AG08396 (cell line): ENCODE data around the gene BFSP2.

Experiments
- DNase-seq: peaks from one replicate; pipeline ENCODE4 v3.0.0; 2012; ENCODE audit warnings: low spot score, mixed read lengths

Gene BFSP2

DNA sequence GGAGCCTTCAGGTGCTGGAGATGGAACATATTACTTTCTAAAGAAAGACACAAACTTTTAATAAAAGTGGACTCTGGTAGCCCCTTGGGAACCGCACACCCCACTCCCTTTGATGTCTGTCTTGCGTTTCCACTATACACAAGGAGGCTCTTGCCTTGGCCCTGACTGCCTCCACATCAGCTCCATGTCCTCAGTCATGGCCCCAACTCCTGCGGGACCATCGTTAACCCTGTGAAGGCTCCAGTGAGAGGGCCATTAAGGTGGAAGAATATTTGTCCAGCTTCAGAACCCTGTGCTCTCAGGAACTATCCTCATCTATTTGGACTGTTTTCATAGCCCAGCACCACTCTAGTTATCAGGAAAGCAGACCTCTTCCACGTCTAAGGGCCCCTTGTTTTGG is 16.1 kb upstream of the BFSP2 start:
- DNase-seq, result no peak

DNA sequence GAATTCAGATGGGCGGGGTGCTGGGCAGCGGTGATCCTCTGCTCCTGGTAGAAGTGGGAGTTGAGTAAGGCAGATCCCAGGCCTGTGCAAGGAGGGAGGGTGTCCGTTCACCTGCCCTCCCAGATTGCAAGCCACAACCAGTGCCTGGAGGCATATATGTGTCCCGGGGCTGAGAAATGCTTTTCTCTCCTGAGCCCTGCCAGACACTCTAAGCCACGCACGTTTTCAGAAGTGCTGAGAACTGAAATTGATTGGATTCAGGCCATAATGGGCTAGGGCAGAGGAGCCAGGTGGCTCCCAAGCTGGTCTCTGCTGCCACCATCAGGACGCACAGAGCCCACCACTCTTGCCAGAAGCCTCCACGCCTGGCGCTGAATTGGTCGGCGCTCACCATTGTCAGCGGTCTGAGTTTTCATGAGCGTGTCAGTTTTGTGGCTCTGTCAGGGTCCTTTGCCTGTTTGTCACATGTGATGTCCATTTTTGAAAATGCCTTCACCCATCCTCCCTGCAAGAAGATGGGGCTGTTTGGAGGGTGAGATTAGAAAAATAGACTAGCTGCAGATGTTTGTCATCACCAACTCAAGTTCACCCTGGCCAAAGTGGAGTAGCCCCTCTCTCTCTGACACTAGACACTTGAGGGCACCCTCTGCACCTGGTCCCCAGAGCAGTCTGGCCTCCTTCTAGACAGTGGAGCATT is 15.4 kb upstream of the BFSP2 start:
- peak; percentile 65 for DNase-seq

DNA sequence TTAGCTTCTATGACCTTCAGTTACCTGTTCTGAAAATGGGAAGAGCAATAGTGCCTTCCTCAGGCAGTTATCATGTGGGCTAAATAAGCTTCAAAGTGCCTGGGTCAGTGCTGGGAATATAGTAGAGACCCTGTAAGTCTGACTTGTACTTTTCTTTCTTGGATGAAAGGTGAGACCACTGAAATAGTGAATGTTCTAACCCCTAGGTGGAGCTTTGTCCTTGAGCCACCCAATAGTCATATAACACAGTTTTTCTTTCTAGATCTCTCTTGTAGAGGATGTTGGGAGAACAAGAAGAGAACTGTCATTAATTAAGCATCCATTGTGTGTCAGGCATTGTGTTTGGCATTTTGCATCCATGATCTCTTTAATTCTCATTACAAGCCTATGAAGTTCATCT is 13.0 kb upstream of the BFSP2 start:
- DNase-seq, result no peak

DNA sequence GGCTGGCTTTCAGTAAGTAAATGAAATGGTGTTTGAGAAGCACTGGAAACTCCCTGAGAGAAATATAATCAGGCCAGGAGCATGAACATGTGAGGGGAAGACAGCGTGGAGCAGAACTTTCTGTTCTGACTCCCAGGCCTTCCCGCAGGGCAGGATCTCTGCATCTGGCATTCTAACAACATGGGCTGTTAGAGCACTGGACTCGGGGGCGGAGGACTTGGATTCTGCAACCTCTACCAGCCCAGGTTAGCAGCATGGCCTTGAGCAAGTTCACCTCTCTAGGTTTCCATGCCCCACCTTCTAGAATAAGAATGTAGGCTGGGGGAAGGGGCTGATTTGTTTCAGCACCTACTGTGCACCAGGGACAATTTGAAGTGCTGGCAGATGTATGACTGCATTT is 12.5 kb upstream of the BFSP2 start:
- DNase-seq, result no peak

DNA sequence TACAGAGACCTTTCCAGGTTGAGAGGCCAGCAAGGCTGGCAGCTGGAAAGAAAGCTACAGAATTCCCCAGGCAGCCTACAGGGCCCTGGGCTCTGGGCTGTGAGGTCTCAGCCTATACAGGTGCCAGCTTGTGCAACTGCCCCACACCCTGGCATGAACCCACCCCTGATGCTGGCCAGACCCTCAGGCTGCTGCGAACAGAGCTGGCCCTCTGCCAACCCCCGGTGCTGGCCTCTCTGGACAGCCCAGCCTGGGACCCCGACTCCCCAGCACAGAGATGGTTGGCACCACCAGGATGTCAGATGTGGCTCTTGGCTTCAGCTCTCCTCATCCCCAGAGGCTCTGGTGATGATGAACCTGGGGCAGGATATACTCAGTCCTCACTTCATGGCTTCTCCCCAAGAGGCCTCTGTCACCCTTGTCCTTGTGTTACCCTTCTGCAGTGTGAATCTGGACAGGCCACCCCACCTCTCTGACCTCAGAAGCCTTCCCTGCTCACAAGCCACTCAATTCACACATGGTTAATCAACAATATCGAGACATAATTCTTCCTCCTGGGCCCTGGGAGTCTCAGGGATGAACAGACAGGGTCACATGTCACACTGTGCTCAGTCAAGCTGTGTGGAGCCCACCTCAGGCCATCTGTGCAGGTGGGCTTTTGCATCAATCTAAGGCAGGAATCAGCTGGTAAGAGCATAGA is 11.0 kb upstream of the BFSP2 start:
- DNase-seq, result no peak

DNA sequence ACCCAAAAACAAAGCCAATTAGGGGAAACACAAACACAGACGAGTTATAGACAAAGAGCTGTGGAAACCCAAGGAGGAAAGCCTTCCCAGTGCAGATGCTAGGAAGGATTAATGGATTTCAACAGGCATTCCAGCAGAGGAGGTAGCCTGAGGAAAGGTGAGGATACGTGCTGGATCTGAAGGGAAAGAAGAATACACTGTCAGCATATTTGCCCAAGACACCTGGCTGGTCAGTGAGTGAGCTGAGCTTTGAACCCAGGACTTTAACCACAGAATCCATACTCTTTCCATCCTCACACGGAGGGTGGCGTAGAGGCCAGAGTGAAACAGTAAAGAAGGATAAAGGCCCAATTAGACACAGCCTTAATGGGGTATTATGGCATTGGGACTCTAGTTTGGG is 9.1 kb upstream of the BFSP2 start:
- DNase-seq, result no peak

DNA sequence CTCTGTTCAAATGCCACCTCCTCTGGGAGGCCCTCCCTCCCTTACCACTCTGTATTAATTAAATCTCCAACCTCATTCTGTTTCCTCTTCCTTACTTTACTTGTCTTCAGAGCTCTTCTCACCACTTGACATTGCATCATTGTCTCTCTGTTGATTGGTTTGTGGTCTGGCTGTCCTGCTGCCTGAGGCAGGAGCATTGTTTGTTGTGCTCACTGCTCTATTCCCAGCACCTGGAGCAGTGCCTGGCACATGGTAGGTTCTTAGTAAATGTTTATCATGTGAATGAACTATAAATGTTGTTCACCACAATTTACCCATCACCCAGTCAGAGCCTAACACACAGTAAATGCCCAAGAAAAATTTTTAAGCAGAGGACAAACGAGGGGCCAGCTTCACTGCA is 6.7 kb upstream of the BFSP2 start:
- no peak for DNase-seq

DNA sequence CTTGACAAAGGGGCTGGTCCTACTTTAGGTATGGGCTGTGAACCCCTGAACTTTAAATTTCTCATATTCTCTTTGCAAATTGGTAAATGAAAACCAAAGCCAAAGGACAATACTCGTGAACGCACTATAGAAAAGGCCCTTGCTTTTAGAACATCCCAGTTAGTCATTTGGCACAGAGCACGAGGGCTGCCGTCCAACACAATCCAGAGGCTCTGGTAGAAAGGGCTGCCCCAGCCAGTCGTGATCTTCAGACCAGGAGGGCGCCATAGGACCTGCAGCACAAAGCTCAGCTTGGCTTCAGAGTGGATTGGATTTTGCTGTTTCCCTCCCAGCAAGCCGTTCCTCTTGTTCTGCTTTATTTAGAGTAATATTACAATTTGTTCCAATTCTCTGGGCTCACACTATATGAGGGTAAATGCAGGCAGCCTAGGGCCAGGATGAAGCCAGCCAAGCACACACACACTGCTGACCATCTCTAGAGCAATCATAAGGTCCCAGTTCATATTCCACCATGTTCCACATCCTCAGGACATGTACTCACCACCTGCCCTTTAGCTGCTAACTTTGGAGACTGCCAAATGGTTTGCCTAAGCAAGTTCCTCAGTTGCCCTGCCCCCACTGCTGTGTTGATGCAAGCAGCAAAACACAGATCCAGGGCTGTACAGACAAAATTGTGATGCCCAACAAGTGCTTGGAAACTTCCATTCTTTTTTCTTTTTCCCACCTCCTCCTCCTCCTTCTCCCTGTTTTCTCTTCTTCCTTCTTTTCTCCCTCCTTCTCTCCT is 6.0 kb upstream of the BFSP2 start:
- no peak for DNase-seq

DNA sequence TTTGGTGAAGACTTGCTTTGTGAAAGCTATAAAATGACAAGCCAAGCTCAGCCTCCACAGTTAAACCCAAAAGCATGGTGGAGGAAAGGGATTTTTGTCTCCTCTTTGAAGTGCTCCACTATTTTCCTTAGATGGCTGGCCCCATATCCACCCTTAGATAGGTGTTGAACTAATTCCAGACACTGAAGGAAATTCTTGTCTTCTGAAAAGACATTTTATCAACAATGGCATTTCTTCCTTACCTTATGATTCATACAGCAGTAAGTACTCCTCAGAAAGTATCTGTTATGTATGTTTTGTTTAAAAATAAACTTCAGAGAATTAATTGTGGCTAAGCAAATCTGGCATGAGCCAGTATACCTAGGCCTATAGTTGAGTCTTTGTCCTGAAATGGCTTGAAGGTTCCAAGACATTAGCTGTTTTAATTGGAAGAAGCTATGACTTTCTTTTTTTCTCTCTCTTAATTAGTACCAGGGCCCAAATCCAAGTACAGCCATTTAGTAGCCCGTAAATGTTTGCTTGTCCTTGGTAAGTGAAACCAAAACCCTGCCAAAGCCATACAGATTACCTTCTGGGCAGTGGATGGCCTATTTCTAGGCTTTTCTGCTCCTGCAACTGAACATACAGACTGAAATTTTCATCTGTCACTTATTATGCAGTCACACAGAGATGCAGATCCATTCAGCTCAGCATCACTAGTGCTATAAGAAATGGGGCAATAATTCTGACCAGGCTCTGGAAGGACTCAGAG is 5.1 kb upstream of the BFSP2 start:
- no peak for DNase-seq

DNA sequence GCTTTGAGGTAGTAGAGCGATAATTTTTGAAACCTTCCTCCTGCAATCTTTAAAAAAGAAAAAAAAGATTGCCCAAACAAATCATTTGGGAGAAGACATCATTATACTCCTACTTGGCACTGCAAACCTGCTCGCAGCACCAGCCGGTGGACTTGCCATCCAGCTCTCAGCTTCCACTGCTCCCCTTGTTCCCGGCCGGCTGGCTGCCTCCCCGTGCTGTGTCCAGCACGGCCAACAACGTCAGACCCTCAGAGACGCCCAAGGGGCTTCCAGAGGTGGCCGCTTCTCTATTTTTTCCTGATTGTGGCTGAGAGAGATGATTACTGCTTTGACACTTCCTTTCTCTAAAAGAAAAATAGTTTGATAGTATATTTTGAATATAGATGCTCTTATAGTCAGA is 3.0 kb upstream of the BFSP2 start:
- no peak for DNase-seq

DNA sequence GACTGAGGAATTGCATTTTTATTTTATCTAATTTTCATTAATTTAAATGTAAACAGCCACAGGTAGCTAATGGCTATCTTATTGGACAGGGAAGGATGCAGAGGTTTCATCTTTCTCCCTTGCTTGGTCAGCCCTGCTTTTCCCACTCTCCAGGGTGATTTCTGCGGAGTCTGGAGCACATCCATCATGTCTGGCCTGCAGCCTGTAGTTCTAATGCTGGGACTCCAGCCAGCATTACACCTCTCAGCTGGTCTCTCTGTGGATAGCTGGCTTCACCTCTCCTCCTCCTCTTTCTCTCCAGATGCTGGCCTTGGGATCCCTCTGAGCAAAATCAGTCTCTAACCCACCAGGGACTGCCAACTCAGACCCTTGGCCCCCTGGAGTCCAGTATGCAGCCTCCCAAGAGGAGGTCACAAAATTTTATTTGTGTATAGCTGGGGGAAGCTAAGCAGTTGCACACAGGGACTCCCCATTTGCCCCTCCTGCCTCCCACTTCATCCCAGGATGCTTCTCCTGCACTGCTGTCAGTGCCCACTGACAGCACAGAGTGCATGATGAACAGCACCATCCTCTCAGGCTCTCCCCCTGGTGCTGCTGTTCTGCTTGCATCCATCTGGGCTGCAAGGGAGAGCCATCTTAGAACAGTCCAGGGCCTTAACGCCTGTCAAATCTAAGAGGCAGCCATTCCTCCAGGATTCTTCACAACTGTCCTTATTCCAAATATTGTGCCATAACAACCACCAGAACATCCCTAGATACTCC is 1.7 kb downstream of the BFSP2 start:
- no peak for DNase-seq

DNA sequence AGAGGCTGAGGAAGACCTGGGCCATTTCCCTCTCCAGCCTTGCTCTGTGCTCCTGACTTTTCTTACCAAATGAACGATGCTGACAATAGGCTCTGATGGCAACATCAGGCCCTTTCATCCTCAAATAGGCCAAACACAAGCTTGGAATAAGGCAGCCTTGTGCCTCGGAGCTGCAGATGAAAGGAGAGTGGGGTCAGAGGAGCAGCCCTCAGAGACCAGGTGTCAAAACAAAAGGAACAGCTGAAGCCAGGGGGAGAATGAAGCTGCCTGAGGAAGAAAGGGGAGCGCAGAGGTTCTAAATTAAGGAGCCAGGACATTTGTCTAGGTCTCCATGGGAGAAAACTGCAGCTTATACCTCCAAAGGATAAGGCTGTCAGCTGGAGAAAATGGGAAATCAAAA is 5.1 kb downstream of the BFSP2 start:
- no peak for DNase-seq

DNA sequence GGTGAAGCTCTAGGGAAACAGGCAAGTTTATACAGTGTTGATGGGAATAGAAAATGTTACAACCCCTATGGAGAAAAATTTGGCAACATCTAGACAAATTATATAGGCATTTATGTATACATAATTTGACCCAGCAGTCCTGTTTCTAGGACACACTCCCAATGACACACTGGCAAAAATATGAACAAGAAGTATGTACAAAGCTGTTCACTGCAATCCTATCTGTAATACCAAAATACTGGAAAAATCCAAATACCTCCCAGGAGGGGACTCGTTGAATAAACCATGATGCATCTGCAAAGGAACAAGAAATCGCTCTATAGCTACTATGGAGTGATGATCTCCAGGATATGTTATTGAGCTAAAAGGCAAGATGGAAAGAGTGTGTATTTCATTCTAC is 8.5 kb downstream of the BFSP2 start:
- DNase-seq, result no peak

DNA sequence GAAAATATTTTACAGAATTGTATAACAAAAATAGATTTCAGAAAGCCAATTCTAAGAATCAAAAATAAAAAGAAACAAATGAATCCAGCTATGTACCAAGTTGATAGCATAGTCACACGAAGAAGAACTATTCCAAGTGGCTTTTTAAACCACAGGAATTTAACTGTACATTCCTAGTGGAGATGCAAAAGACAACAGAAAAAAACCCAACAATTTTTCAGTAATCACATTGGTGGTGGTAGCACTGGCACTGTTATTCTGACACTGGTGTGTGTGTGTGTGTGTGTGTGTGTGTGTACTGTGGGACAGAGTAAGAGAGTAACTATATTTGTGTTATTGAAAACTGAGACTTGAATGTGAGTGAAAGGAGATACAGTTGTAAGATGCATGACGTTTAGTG is 9.1 kb downstream of the BFSP2 start:
- DNase-seq, result peak; percentile 57

DNA sequence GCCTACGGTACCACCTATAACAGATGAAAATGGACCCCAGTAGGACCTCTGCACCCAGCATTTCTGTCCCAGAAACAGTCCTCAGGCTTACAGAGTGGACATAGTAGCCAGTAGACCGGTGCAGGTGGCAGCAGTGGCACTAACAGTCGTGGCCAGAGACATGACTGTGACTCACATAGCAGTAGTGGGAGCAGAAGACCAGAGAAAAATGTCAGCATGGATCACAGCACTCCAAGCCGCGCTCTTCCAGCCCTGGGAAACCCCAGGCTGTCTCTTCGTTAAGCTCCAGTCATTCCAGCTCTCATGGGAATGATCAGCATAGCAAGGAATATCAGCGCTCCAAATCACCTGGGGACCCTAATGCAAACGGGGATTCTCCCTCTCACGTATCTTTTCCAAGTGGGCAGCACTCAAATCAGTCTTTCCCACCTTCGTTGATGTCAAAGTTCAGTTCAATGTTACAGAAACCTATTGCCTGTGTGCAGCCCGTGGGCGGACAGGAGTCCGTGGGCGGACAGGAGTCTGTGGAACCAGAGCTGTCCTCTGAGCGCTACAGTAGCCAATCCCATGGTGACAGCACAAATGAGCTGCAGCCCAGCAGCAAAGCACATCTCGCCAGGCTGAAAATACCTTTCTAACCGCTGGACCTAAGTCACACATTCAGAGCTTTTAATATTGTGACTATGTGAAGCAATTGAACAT is 10.5 kb downstream of the BFSP2 start:
- DNase-seq, result no peak

DNA sequence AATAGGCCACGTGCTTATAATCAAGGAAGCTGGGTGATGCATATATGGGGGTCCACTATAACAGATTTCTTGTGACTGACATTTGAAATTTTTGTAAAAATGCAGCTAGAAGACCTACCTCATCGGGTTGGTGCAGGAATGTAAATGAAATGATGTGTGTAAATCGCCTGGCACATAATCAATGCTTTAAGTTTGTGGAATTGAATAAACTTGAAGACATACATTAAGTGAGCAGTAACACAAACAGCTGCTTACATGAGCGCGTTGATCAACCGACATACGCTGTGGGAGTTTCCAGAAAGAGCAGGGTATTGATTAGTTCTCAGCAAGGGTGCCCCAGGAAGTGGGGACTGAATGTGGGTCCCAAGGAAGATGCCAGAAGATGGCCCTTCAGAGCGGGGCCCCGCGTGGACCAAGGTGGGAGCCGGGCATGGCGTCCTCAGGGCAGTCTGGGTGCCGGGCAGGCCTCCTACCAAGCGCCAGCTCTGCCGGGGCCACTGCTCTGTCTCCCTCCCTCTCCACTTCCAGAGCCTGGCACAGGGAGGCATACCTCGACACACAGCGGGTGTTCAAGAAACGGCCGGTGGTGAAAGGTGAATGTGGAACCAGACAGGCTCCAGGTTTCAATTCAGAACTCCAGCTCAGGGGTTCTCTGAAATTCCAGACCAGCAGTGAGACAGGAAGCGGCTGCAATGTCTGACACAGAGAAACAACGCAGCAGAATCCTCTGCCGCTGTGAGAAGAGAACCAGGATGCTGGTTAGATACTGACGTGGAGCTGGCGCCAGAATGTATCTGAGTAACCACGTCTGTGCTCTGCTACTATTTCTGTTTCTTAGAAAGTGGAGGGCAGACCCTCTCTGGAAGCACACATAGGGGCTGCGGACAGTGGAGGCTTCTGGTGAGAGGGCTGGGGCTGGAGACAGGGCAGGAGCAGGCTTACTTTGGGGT is 12.6 kb downstream of the BFSP2 start:
- DNase-seq, result peak; percentile 40

DNA sequence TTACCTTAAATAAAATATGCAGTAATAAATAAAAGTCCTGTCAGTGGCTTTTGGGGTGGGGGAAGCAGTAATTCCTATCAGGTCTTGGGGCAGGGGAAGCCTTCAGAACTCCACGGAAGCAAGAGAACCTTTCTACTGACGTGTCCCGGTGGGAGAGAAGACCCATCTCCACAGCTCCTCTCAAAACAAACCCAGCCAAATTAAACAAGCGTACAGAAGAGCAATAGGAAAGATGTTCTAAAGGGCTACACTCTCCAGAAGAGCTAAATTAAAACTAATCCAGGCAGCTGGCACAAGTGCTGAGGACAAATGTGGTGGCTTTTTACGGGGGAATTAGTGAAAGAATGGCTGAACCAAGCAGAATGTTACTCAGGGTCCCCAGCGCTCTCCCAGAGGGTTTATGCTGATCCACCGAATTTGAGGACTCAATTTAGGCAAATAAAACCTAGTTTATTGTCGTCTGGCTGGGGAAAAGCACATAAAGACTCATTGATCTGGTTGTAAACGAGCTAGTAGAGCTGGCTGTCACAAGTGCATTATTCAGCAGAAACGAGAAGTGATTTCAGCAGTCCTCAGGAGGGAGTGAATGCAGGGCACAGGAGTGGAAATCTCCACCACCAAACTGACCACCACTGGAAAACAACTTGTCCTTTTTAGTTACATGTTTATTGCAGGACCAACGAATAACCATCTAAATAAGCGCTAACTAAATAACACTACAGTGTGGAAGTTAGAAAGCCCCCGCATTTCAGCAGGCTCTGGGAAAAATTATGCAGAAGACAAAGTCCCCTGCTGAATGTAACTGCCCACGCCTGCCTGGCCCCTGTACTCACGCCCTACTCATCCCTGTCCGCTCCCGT is 13.5 kb downstream of the BFSP2 start:
- DNase-seq, result peak; percentile 27

DNA sequence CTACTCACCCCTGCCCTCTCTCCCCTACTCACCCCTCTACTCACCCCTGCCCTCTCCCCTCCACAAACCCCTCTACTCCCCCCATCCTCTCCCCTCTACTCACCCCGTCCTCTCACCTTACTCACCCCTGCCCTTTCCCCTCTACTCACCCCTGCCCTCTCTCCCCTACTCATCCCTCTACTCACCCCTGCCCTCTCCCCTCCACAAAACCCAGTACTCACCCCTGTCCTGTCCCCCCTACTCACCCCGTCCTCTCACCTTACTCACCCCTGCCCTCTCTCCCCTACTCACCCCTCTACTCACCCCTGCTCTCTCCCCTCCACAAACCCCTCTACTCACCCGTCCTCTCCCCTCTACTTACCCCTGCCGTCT is 14.2 kb downstream of the BFSP2 start:
- DNase-seq, result no peak

DNA sequence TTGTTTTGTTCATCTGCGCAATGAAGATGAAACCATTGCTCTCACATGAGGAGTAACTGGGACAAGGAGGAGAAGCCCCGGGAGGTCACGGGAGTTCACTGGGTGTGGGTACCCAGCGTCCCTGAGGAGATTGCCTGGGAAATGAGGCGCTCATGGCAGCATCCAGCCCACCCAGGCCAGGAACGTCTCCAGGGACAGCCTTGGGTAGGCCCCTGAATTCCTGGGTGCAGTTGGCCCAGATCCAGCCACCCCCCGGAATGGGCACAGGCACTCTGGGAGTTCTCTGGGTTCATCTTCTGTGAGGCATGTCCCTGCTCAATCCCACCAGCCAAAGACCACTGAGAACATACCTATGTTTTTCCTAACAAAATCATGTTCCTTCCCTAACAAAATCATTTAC is 18.5 kb downstream of the BFSP2 start:
- no peak for DNase-seq
